NCI-H187 (cell line): Measurements from ENCODE around the gene MYO3A.
"Not testable (repeated sequence)": the region's sequence is repeated elsewhere in the genome, so short reads cannot be mapped to it uniquely, and the experiment has no call there.

Experiments used
- DNase-seq, 2 experiments: peaks; one replicate each; lab custom pipeline; 2025; lab: John Stamatoyannopoulos, UW

MYO3A gene

GRCh38 chr10:25988583-25988982, 54.6 kb downstream of the MYO3A start:
- no peak for DNase-seq

- no peak for DNase-seq
Observed at GRCh38 chr10:25989951-25990350, 55.9 kb downstream of the MYO3A start.

- no peak for DNase-seq
Observed at GRCh38 chr10:25999295-25999981, 65.4 kb downstream of the MYO3A start.

GRCh38 chr10:26000971-26001370, 66.9 kb downstream of the MYO3A start:
- no peak for DNase-seq

- not testable (repeated sequence) for DNase-seq
Observed at GRCh38 chr10:26002466-26002865, 68.4 kb downstream of the MYO3A start.

GRCh38 chr10:26015092-26015491, 81.1 kb downstream of the MYO3A start:
- DNase-seq = no peak

- no peak for DNase-seq
Observed at GRCh38 chr10:26022831-26023230, 88.8 kb downstream of the MYO3A start.

- no peak for DNase-seq
Observed at GRCh38 chr10:26024303-26024702, 90.3 kb downstream of the MYO3A start.

GRCh38 chr10:26025523-26025922, 91.5 kb downstream of the MYO3A start:
- DNase-seq = no peak

GRCh38 chr10:26029858-26030257, 95.8 kb downstream of the MYO3A start:
- no peak for DNase-seq

GRCh38 chr10:26031300-26031699, 97.3 kb downstream of the MYO3A start:
- DNase-seq = no peak

- no peak for DNase-seq
Observed at GRCh38 chr10:26043469-26043868, 109.4 kb downstream of the MYO3A start.

- no peak for DNase-seq
Observed at GRCh38 chr10:26044141-26044749, 110.2 kb downstream of the MYO3A start.

- no peak for DNase-seq
Observed at GRCh38 chr10:26046073-26046700, 112.2 kb downstream of the MYO3A start.

- no peak for DNase-seq
Observed at GRCh38 chr10:26048756-26049155, 114.7 kb downstream of the MYO3A start.

GRCh38 chr10:26052326-26052725, 118.3 kb downstream of the MYO3A start:
- no peak for DNase-seq

GRCh38 chr10:26057466-26057865, 123.4 kb downstream of the MYO3A start:
- no peak for DNase-seq

- DNase-seq = no peak
Observed at GRCh38 chr10:26064106-26064505, 130.1 kb downstream of the MYO3A start.

- DNase-seq = no peak
Observed at GRCh38 chr10:26067680-26068079, 133.7 kb downstream of the MYO3A start.

- DNase-seq = not testable (repeated sequence)
Observed at GRCh38 chr10:26080971-26081370, 146.9 kb downstream of the MYO3A start.

GRCh38 chr10:26081459-26081858, 147.4 kb downstream of the MYO3A start:
- no peak for DNase-seq

GRCh38 chr10:26085549-26085948, 151.5 kb downstream of the MYO3A start:
- DNase-seq = no peak

- no peak for DNase-seq
Observed at GRCh38 chr10:26087666-26088065, 153.6 kb downstream of the MYO3A start.
